CD4-positive, alpha-beta T cell treated with Interleukin-6 for 4 hours (primary cell): ENCODE data around the gene C16orf54.
"Not testable (repeated sequence)": the region's sequence is repeated elsewhere in the genome, so short reads cannot be mapped to it uniquely, and the experiment has no call there.

Source experiments
- DNase-seq: peaks from one replicate; pipeline ENCODE4 v3.0.0-alpha.2; 2020; ENCODE audit warnings: mixed read lengths

The C16orf54 gene

GRCh38 chr16:29767062-29767461, 21.3 kb upstream of the C16orf54 start:
- DNase-seq, result no peak

GRCh38 chr16:29766571-29766970, 20.8 kb upstream of the C16orf54 start:
- DNase-seq, result no peak

GRCh38 chr16:29765167-29766032, 19.6 kb upstream of the C16orf54 start:
- no peak for DNase-seq

GRCh38 chr16:29763326-29763725, 17.5 kb upstream of the C16orf54 start:
- DNase-seq, result no peak

GRCh38 chr16:29761882-29762281, 16.1 kb upstream of the C16orf54 start:
- DNase-seq, result no peak

- DNase-seq, result not testable (repeated sequence)
These were observed 15.5 kb upstream of the C16orf54 start for GRCh38 chr16:29761280-29761651.

- DNase-seq, result no peak
These were observed 14.9 kb upstream of the C16orf54 start for GRCh38 chr16:29760567-29761279.

- DNase-seq, result no peak
These were observed 12.2 kb upstream of the C16orf54 start for GRCh38 chr16:29757950-29758466.

- DNase-seq, result not testable (repeated sequence)
These were observed 11.3 kb upstream of the C16orf54 start for GRCh38 chr16:29757086-29757485.

- DNase-seq, result no peak
These were observed 10.9 kb upstream of the C16orf54 start for GRCh38 chr16:29756654-29757053.

- no peak for DNase-seq
These were observed 7.7 kb upstream of the C16orf54 start for GRCh38 chr16:29753516-29753915.

GRCh38 chr16:29748760-29749149, 3.0 kb upstream of the C16orf54 start:
- DNase-seq, result not testable (repeated sequence)

- DNase-seq, result no peak
These were observed 2.4 kb upstream of the C16orf54 start for GRCh38 chr16:29747947-29748759.

GRCh38 chr16:29746518-29746917, 728 bp upstream of the C16orf54 start:
- DNase-seq, result not testable (repeated sequence)

GRCh38 chr16:29745121-29745852, 503 bp downstream of the C16orf54 start:
- peak; percentile 65 for DNase-seq

- DNase-seq, result peak; percentile 24
These were observed 1.2 kb downstream of the C16orf54 start for GRCh38 chr16:29744541-29745101.

- DNase-seq, result peak; percentile 60
These were observed 1.8 kb downstream of the C16orf54 start for GRCh38 chr16:29743827-29744531.

- DNase-seq, result no peak
These were observed 2.3 kb downstream of the C16orf54 start for GRCh38 chr16:29743475-29743826.

GRCh38 chr16:29742683-29743275, 3.0 kb downstream of the C16orf54 start:
- DNase-seq, result no peak

GRCh38 chr16:29740630-29741015, 5.2 kb downstream of the C16orf54 start:
- DNase-seq, result not testable (repeated sequence)
